HL-60/S4 treated with retinoic acid at 250 ng/mL for 4 days and 3 days (cell line): ENCODE measurements around the gene CYCS.
"Not testable (repeated sequence)": the region's sequence is repeated elsewhere in the genome, so short reads cannot be mapped to it uniquely, and the experiment has no call there.

Source experiments
- in situ Hi-C: fragments of 300-500 bp; cut with MboI; formaldehyde crosslinking; loops from 2 replicates; pipeline ENCODE4 v1.7.0; 2022; ENCODE audit warnings: low sequenced_read_pairs

Gene CYCS

GRCh38 chr7:25125137-25125946, at the start of gene CYCS:
Gene CYCS, minus strand, starts transcription at chr7:25125260. Its CDS starts 1,141 bp downstream, at chr7:25124119.
- in situ Hi-C loops = no loop called here

- in situ Hi-C loops = no loop called here
Observed at GRCh38 chr7:25173184-25173583, 48.1 kb upstream of the CYCS start.

DNA sequence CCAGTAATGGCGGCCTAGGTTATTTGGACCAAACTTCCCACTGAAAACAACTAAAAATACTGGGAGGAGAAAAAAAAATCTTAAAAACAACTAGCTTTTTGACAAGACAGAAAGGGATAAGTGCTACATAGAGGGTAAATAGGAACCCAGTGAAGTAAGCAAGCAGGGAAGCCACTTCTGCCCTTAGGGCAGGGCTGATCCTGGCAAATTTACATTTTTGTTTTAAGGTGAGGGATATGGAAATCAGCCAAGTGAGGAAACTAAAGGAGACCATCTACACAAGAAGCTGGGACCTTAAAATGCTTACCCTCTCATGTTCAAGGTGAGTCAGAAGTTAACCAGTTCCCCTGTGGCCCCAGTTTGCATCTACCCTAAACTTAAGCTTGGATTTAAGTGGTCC, 46.5 kb upstream of the CYCS start:
- in situ Hi-C loops = no loop called here

GRCh38 chr7:25171071-25171470, 46.0 kb upstream of the CYCS start:
- in situ Hi-C loops = no loop called here

- in situ Hi-C loops = no loop called here
Observed at GRCh38 chr7:25169683-25170082, 44.6 kb upstream of the CYCS start.

- in situ Hi-C loops = no loop called here
Observed at GRCh38 chr7:25168145-25168544, 43.1 kb upstream of the CYCS start.

- in situ Hi-C loops = no loop called here
Observed at GRCh38 chr7:25167262-25167843, 42.3 kb upstream of the CYCS start.

- in situ Hi-C loops = not testable (repeated sequence)
Observed at GRCh38 chr7:25159983-25160596, 35.0 kb upstream of the CYCS start.

- in situ Hi-C loops = no loop called here
Observed at GRCh38 chr7:25158966-25159365, 33.9 kb upstream of the CYCS start.

DNA sequence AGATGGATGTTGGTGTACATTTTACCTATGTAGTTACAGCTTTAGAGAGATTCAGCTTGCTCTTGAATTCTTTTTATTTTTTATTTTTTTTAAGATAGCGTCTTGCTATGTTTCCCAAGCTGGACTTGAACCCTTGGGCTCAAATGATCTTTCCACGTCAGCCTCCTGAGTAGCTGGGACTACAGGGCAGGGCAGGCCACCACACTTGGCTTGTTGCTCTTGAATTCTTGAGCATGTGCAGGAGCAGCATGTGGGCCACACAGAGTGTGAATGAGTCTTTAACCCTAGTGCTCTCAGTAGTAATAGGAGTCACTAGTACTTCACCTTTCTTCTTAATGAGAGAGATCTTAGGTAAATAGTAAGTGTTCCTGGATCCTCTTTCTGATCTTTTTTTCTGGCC, 26.7 kb upstream of the CYCS start:
- in situ Hi-C loops = no loop called here

- in situ Hi-C loops = no loop called here
Observed at GRCh38 chr7:25149836-25150235, 24.8 kb upstream of the CYCS start.

DNA sequence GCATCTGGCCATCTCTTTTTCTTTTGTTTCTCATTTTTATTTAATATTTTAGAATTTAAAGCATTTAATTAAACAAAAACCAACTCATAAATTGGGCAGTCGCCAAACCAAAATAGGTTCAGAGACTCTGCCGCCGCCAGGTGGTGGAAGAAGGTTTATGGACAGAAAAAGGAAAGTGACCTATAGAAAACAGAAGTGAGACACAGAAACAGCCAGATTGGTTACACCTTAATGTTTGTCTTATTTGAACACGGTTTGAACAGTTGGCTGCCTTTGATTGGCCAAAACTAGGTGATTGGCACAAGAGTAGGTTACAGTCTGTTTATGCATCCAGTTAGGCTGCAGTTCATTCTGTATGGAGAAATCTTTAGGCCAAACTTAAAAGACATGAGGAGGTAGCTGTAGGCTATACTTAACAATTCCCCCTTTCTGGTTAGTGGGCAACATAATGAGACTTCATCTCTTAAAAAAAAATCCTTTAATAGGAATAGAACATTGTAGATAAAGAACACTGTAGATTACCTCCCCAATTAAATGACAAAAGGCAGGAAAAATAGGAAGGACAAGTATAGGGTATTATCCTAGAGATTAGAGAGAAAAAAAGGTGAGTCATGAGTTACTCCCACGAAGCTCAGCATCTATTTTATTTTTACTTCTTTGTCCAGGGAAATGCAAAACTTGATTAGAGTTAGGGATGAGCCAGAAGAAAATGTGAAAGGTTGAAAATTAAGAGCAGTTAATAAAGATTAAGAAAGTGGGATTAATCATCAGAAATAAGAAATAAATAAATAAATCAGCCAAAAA, 23.9 kb upstream of the CYCS start:
- in situ Hi-C loops = no loop called here

GRCh38 chr7:25143763-25144162, 18.7 kb upstream of the CYCS start:
- in situ Hi-C loops = no loop called here

- in situ Hi-C loops = no loop called here
Observed at GRCh38 chr7:25139536-25139935, 14.5 kb upstream of the CYCS start.

GRCh38 chr7:25134358-25135010, 9.4 kb upstream of the CYCS start:
- in situ Hi-C loops = no loop called here

DNA sequence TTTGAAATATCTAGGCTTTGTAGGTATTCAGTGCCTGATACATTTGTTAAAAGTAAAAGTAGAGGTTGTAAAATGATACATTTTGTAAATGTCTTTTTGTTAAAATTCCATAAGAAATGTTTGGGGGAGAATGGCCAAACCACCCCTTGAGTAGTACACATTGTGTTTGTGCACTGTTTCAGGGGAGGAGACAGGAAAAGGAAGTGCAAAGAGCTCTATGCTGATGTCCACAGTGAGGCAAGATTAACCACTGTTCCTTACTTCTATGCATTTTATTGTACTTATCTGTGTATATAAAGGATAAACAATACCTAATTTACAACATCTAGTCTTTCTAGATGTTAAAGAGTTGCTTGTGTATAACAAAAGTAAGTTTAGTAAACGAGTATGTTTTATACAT, 7.4 kb upstream of the CYCS start:
- in situ Hi-C loops = no loop called here

- in situ Hi-C loops = no loop called here
Observed at GRCh38 chr7:25126751-25127150, 1.7 kb upstream of the CYCS start.

- in situ Hi-C loops = no loop called here
Observed at GRCh38 chr7:25124465-25125136, 459 bp downstream of the CYCS start.

- in situ Hi-C loops = no loop called here
Observed at GRCh38 chr7:25122373-25122772, 2.7 kb downstream of the CYCS start.

- in situ Hi-C loops = no loop called here
Observed at GRCh38 chr7:25121599-25121998, 3.5 kb downstream of the CYCS start.
